H9 (cell line): ENCODE measurements around the gene ISLR2. TPM values are rescaled to one million over a fixed set of nuclear protein-coding genes. Genes with fewer than 3 reads are reported as not detected.
"Not testable (repeated sequence)": the region's sequence is repeated elsewhere in the genome, so short reads cannot be mapped to it uniquely, and the experiment has no call there.

ENCODE experiments used
- DNase-seq: peaks from one replicate; pipeline ENCODE4 v3.0.0-alpha.2; 2017
- H2AFZ ChIP-seq: one replicate; pipeline ENCODE4 v1.6.1; 2013; ENCODE audit warnings: mild to moderate bottlenecking, low read length, control low read depth, moderate library complexity
- H2AK5ac ChIP-seq: 2 replicates; pipeline ENCODE4 v1.6.1; 2013; ENCODE audit warnings: low read length, control low read depth, mixed read lengths; ENCODE audit not compliant: insufficient read length
- H2BK120ac ChIP-seq: one replicate; pipeline ENCODE4 v1.6.1; 2013; ENCODE audit warnings: low read depth, mild to moderate bottlenecking, low read length, control low read depth, inconsistent platforms; ENCODE audit not compliant: poor library complexity, severe bottlenecking
- H2BK12ac ChIP-seq: 2 replicates; pipeline ENCODE4 v1.6.1; 2013; ENCODE audit warnings: low read length, control low read depth, mixed read lengths, low read depth; ENCODE audit not compliant: insufficient read length
- H2BK15ac ChIP-seq: 2 replicates; pipeline ENCODE4 v1.6.1; 2013; ENCODE audit warnings: low read depth, low read length, control low read depth
- H2BK20ac ChIP-seq: one replicate; pipeline ENCODE4 v1.6.1; 2013; ENCODE audit warnings: low read depth, mild to moderate bottlenecking, low read length, control low read depth, inconsistent platforms; ENCODE audit not compliant: poor library complexity, severe bottlenecking
- H2BK5ac ChIP-seq: 2 replicates; pipeline ENCODE4 v1.6.1; 2013; ENCODE audit warnings: low read length, control low read depth, mixed read lengths; ENCODE audit not compliant: insufficient read length
- H3K14ac ChIP-seq: 2 replicates; pipeline ENCODE4 v1.6.1; 2013; ENCODE audit warnings: low read length, control low read depth; ENCODE audit not compliant: insufficient read depth
- H3K18ac ChIP-seq: 2 replicates; pipeline ENCODE4 v1.6.1; 2013; ENCODE audit warnings: low read depth, mild to moderate bottlenecking, mixed read lengths, low read length, control low read depth; ENCODE audit not compliant: insufficient read length
- H3K23ac ChIP-seq: 2 replicates; pipeline ENCODE4 v1.6.1; 2013; ENCODE audit warnings: low read length, control low read depth, mixed read lengths, low read depth; ENCODE audit not compliant: insufficient read length
- H3K23me2 ChIP-seq: 2 replicates; pipeline ENCODE4 v1.6.1; 2013; ENCODE audit warnings: low read depth, mild to moderate bottlenecking, mixed read lengths, low read length, control low read depth; ENCODE audit not compliant: insufficient read length, poor library complexity, severe bottlenecking
- H3K27ac ChIP-seq: 2 replicates; pipeline ENCODE4 v1.5.1; 2013; ENCODE audit warnings: low read length, control low read depth, mixed read lengths, low read depth; ENCODE audit not compliant: insufficient read length
- H3K27me3 ChIP-seq: 2 replicates; pipeline ENCODE4 v1.6.1; 2013; ENCODE audit warnings: low read length, control low read depth, inconsistent platforms; ENCODE audit not compliant: insufficient read depth
- H3K4ac ChIP-seq: 2 replicates; pipeline ENCODE4 v1.6.1; 2013; ENCODE audit warnings: low read depth, mild to moderate bottlenecking, control low read depth, inconsistent platforms, low read length, moderate library complexity
- H3K4me1 ChIP-seq: 2 replicates; pipeline ENCODE4 v1.6.1; 2013; ENCODE audit warnings: low read length, control low read depth, inconsistent platforms; ENCODE audit not compliant: insufficient read depth
- H3K4me2 ChIP-seq: 2 replicates; pipeline ENCODE4 v1.6.1; 2013; ENCODE audit warnings: low read length, control low read depth, mixed read lengths; ENCODE audit not compliant: insufficient read length, insufficient read depth
- H3K56ac ChIP-seq: 2 replicates; pipeline ENCODE4 v1.6.1; 2013; ENCODE audit warnings: low read depth, mild to moderate bottlenecking, mixed read lengths, low read length, control low read depth; ENCODE audit not compliant: insufficient read length
- H3K79me1 ChIP-seq: 2 replicates; pipeline ENCODE4 v1.6.1; 2013; ENCODE audit warnings: low read depth, mild to moderate bottlenecking, moderate library complexity, low read length, control low read depth, inconsistent platforms; ENCODE audit not compliant: insufficient read depth, poor library complexity, severe bottlenecking
- H3K79me2 ChIP-seq: 2 replicates; pipeline ENCODE4 v1.6.1; 2013; ENCODE audit warnings: low read length, control low read depth, inconsistent platforms; ENCODE audit not compliant: insufficient read depth
- H3K9ac ChIP-seq: 2 replicates; pipeline ENCODE4 v1.6.1; 2013; ENCODE audit warnings: low read length, control low read depth, mixed read lengths; ENCODE audit not compliant: insufficient read length; ENCODE audit errors: extremely low read depth
- H3K9me3 ChIP-seq: one replicate; pipeline ENCODE4 v1.6.1; 2013; ENCODE audit warnings: low read depth, low read length, inconsistent platforms; ENCODE audit not compliant: control insufficient read depth
- H3T11ph ChIP-seq: one replicate; pipeline ENCODE4 v1.6.1; 2013; ENCODE audit warnings: mild to moderate bottlenecking, low read length, control low read depth, inconsistent platforms
- H4K20me1 ChIP-seq: one replicate; pipeline ENCODE4 v1.6.1; 2013; ENCODE audit not compliant: control insufficient read depth, insufficient read length, insufficient read depth
- H4K5ac ChIP-seq: 2 replicates; pipeline ENCODE4 v1.6.1; 2013; ENCODE audit warnings: low read depth, mild to moderate bottlenecking, mixed read lengths, low read length, control low read depth; ENCODE audit not compliant: insufficient read length
- H4K8ac ChIP-seq: replicated peaks from 2 replicates; pipeline ENCODE4 v1.6.1; 2013; ENCODE audit warnings: low read length, control low read depth, mixed read lengths, low read depth; ENCODE audit not compliant: insufficient read length
- H4K91ac ChIP-seq: 2 replicates; pipeline ENCODE4 v1.6.1; 2013; ENCODE audit warnings: low read depth, mild to moderate bottlenecking, moderate library complexity, mixed read lengths, low read length, control low read depth; ENCODE audit not compliant: insufficient read length
- H3K27ac Mint-ChIP-seq, 3 experiments: 2 replicates in 2 of 3; 3 replicates in 1 of 3; pipeline ENCODE4 v1.8.0; 2020 to 2021; ENCODE audit warnings: mixed read lengths in 3 of 3, mild to moderate bottlenecking in 1 of 3, moderate library complexity in 1 of 3
- H3K27me3 Mint-ChIP-seq: 2 replicates; pipeline ENCODE4 v1.8.0; 2021; ENCODE audit warnings: low read depth, mild to moderate bottlenecking, moderate library complexity, mixed read lengths
- H3K36me3 Mint-ChIP-seq, 3 experiments: 2 replicates in 2 of 3; 3 replicates in 1 of 3; pipeline ENCODE4 v1.8.0; 2020 to 2021; ENCODE audit warnings: low read depth in 3 of 3, mixed read lengths in 3 of 3; ENCODE audit not compliant: insufficient read depth in 1 of 3
- H3K4me1 Mint-ChIP-seq, 2 experiments: 2 replicates each; pipeline ENCODE4 v1.8.0; 2020; ENCODE audit warnings: mixed read lengths in 2 of 2
- H3K4me3 Mint-ChIP-seq, 2 experiments: 2 replicates in 1 of 2; 3 replicates in 1 of 2; pipeline ENCODE4 v1.8.0; 2020 to 2021; ENCODE audit warnings: mild to moderate bottlenecking in 2 of 2, mixed read lengths in 2 of 2, moderate library complexity in 1 of 2
- H3K9me3 Mint-ChIP-seq, 2 experiments: 2 replicates in 1 of 2; 3 replicates in 1 of 2; pipeline ENCODE4 v1.8.0; 2020; ENCODE audit warnings: mild to moderate bottlenecking in 2 of 2, mixed read lengths in 2 of 2, moderate library complexity in 1 of 2
- WGBS: extraction: QIAGEN DNeasy Blood & Tissue Kit; methylation state at CpG from one replicate; pipeline ENCODE4 v1.1.7; 2013; ENCODE audit warnings: missing lambda C conversion rate, low lambda C conversion rate, mixed read lengths; ENCODE audit not compliant: insufficient read length; ENCODE audit errors: extremely low coverage; 5-methylcytosine and 5-hydroxymethylcytosine counted together
- total RNA-seq: library from RNA; stranded (reverse); gene quantifications from 2 replicates; pipeline ENCODE4 v1.2.1, GENCODE V29; 2021

ISLR2 gene
- total RNA-seq, 1 experiment from 2014 or later = 0.09 TPM

DNA sequence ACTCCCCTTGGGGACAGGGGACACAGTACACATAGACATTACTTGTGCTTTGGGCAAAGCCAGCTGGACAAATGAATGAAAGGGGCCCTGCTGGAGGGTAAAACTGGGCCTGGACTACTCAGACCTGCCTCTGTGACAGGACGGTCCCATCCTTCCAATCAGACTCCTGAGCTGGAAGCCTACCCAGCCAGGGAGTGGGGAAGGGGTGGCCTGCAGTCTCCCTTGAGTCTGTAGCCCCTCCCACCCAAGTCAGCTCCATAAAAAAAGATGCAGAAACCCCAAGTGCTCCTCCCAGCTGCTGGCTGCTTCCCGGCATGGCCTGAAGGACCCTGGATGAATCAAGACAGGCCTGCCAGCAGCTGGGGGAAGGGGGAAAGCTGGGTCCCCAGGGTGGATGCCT, 35.8 kb upstream of the ISLR2 start:
- not testable (repeated sequence) for H2AFZ ChIP-seq, H3K18ac ChIP-seq, H3K9ac ChIP-seq, H3K79me1 ChIP-seq, H3K79me2 ChIP-seq, H4K91ac ChIP-seq, H3K14ac ChIP-seq, H4K20me1 ChIP-seq, H3K4me1 ChIP-seq, H3K27me3 ChIP-seq, H3K23me2 ChIP-seq, H3K27ac Mint-ChIP-seq, H2BK5ac ChIP-seq, H3K27ac ChIP-seq, H2AK5ac ChIP-seq, H4K5ac ChIP-seq, H3T11ph ChIP-seq, H3K4me3 Mint-ChIP-seq, H3K27me3 Mint-ChIP-seq, H3K4ac ChIP-seq, H3K9me3 ChIP-seq, H3K56ac ChIP-seq, H2BK120ac ChIP-seq, H2BK12ac ChIP-seq, H3K9me3 Mint-ChIP-seq, H2BK20ac ChIP-seq, H2BK15ac ChIP-seq, H4K8ac ChIP-seq, DNase-seq, H3K4me1 Mint-ChIP-seq, H3K23ac ChIP-seq, H3K4me2 ChIP-seq, H3K36me3 Mint-ChIP-seq
- no CpG with 5 or more reads among the region's 2 CpGs for whole genome bisulfite sequencing

DNA sequence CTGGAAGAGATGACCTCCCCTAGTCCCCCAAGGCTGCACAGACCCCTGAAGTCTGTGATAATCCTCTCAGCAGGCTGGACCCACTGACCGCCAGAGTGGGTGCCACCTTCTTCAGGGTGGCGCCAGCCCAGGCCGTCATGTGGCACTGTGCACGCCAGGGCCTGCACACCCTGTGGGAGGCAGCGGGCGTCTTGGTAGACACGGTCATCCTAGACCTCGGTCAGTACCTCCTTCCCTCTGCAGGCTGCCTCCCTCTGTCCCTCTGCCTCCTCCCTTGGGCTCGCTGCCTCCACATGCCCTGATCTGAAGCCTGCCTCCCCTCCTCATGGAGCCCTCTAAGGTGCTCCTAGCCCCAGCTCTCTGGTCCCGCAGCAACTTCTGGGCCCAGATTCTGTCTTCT, 34.8 kb upstream of the ISLR2 start:
- H4K20me1 ChIP-seq = not testable (repeated sequence)

More for the DNA sequence above, 34.8 kb upstream of the ISLR2 start:
- H2BK20ac ChIP-seq, H3K9ac ChIP-seq, H3K23me2 ChIP-seq, H3K27ac ChIP-seq, H2AK5ac ChIP-seq, H2BK15ac ChIP-seq, H3T11ph ChIP-seq, H3K4me3 Mint-ChIP-seq, H3K18ac ChIP-seq, H3K36me3 Mint-ChIP-seq, H4K91ac ChIP-seq, H3K4me2 ChIP-seq, H3K27ac Mint-ChIP-seq, H3K4me1 Mint-ChIP-seq, H3K23ac ChIP-seq, H3K27me3 Mint-ChIP-seq, DNase-seq, H4K5ac ChIP-seq, H2AFZ ChIP-seq, H2BK12ac ChIP-seq, H3K14ac ChIP-seq, H4K8ac ChIP-seq, H2BK5ac ChIP-seq, H3K79me1 ChIP-seq, H3K56ac ChIP-seq, H3K27me3 ChIP-seq, H3K9me3 Mint-ChIP-seq, H2BK120ac ChIP-seq, H3K4me1 ChIP-seq, H3K9me3 ChIP-seq, H3K79me2 ChIP-seq, H3K4ac ChIP-seq: not testable (repeated sequence)
- WGBS = no CpG with 5 or more reads among the region's 10 CpGs
